ENCODE data around the gene KIF1A.

Gene KIF1A

GRCh38 chr2:240732911-240733622 lies 87.0 kb downstream of the KIF1A start:
- DNase-seq: no peak

DNA sequence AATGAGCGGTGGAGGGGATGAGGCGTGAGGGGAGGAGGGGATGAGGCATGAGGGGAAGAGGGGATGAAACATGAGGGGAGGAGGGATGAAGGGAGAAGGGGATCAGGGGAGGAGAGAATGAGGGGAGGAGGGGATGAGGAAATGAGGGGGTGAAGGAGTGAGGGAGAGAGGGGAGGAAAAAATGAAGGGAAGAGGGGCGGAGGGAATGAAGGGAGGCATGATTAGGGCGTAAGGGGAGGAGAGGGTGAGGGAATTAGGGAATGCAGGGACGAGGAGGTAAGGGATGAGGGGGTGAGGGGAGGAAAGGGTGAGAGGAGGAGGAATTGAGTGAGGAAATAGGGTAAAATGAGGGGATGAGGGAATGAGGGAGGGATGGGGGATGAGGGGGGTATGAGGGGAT lies 87.8 kb downstream of the KIF1A start:
- DNase-seq: no peak

- DNase-seq: no peak
Measured at GRCh38 chr2:240731178-240731545, 88.9 kb downstream of the KIF1A start.

DNA sequence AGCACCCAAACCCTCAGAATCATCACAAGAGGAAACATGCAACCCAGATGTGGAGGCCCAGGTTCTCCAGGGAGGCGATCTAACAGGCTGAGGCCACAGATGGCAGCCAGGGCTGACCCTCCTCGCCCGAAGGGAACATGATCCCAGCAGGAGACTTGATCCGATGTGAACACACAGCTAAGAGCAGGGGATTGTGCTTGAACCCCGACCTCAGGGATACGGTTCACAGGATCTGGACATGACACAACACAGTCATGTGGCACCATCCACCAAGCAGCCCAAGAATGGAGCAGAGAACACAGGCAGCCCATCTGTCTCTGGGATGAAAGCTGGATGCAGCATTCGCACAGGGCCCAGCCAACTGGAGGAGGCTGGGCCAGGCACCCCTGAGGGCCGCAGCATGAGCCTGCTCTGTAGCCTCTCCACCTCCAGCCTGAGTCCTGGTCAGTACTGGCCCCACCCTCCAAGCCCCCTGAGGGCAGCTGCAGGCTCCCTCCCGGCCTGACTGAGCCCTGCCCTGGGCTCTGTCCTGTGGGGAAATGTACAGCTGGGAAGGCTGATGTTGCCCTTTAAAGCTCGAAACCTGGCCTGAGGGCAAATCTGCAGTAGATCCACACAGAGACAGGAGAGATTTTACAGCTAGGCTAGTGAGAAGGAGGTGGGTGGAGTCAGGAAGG lies 89.4 kb downstream of the KIF1A start:
- no peak for DNase-seq

- no peak for DNase-seq
Measured at GRCh38 chr2:240728827-240729226, 91.2 kb downstream of the KIF1A start.

- no peak for DNase-seq
Measured at GRCh38 chr2:240728361-240728760, 91.7 kb downstream of the KIF1A start.

DNA sequence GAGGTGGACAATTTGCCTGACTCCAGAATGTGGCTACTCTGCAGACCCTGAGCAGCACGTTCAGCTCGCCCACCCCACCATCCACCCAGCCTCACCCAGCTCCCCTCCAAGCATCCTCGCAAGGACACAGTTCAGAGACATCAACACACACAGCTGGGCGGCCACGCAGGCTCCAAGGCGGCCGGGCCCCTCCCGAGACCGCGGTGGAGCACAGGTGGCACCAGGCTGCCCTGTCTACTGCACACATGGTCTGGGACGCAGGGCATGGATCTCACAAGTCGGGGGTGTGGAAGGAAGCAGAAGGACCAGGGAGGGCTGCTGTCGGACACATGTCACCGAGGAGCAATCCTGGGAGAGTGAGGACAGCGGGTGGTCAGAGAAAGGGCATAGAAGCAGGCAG lies 92.1 kb downstream of the KIF1A start:
- DNase-seq: no peak

DNA sequence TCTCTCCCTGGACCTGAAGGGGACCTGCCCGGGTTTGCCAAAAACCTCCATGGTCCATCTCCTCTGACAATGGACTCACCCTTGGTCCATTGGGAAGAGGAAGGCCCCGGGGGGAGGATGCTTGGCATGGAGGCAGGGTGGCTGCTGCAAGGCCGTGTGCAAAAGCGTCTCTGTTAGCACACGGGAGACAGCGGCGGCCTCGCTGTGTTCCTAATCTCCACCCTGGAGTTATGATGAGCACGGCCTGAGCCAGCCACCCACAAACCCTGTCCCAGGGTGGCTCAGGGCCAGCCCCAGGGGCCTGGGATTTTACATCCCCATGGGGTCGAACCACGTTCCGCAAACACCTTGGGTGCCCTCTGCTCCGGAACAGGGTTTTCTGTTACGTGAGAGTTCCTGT lies 92.6 kb downstream of the KIF1A start:
- no peak for DNase-seq

- no peak for DNase-seq
Measured at GRCh38 chr2:240726876-240727275, 93.1 kb downstream of the KIF1A start.

DNA sequence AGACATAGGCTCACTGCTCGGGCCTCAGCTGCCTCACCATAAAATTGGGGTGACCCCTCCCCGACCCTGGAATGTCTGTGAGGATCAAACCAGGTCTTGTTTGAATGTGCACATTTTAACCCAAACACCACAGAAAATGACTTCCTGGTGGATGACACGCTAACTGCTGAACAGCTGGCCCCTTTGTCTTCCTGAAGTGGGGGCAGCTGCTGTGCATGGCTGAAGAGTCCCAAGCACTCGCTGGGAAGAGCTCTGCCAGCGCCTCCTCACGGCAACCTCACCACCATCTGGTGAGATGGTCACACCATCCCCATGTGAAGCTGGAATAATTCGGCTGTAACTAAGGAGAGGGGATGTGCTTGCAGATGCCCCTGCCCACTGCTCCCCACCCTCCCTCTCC lies 94.3 kb downstream of the KIF1A start:
- no peak for DNase-seq

DNA sequence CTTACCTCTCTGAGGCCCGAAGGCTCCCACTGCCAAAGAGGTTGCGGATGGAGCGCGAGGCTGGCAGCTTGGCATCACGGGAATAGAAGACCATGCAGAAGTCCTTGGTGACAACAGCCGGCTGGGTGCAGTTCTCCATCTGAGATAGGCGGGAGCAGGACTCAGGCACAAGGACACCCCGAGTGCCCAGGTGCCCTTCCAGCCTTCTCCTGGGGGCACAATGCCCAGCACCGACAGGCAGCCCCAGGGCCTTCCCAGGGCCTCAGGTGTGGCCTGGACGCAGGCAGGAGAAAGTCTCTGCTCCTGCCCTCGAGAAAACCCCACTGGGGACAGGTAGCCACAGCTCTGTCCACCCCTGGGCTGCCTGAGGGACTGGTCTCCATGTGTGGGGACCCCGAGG lies 94.8 kb downstream of the KIF1A start:
- no peak for DNase-seq

DNA sequence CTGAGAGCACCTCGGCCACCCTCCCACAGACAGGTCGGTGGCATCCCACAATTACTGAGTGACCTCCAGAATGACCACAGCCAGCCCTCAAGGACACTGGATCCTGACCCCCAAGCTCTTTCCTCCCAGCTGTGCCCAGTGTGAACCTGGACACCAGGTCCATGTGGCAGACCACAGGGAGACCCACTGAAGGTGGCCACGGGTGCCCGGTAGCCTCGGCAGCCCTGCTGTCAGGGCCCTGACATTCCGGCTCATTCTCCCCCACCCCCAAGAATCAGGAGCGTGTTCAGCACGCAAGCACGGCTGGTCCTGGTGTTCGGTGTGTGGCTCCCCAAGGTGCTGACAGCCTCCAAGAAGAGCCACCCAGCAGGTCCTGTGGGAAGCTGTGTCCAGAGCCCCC lies 95.6 kb downstream of the KIF1A start:
- DNase-seq: no peak

DNA sequence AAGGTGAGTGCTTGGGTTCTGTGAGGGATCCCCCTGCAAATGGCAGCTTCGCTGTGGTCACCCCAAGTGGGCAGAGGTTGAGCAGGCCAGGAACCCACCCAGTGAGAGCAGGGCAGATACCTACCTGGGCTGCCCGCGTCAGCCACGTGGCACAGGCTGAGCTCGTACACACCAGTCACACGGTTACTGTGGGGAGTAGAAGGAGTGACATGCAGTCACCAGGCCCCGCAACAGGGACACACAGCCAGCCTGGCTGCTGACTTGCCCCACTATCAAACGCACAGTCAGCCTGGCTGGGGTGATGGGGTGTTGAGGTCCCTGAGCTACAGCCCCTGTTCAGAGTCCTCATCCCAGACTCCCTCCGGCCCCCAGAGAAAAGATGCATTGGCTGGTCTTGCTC lies 96.2 kb downstream of the KIF1A start:
- DNase-seq: no peak

GRCh38 chr2:240722796-240723735 lies 97.0 kb downstream of the KIF1A start:
- no peak for DNase-seq

DNA sequence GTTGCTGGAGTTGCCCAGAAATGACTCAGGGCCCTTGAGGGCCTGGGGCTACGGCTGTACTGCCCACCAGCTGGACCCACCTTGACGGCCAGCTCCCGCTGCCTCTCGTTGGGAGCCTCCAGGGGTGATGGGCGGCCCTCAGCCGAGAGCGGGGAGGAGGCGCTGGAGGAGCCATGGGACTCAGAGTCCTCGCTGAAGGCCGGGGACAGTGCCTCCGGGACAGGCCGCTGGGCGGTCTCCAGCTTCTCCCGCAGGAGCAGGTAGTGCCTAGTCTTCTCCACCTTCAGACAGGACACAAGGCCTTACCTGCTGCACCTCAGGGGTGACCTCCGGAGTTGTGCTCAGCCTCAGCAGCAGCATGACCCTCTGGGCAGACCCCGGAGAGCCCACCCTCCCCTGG lies 97.6 kb downstream of the KIF1A start:
- DNase-seq: no peak

GRCh38 chr2:240721596-240722180 lies 98.3 kb downstream of the KIF1A start:
- DNase-seq: no peak

GRCh38 chr2:240720686-240721595 lies 99.1 kb downstream of the KIF1A start:
- no peak for DNase-seq

DNA sequence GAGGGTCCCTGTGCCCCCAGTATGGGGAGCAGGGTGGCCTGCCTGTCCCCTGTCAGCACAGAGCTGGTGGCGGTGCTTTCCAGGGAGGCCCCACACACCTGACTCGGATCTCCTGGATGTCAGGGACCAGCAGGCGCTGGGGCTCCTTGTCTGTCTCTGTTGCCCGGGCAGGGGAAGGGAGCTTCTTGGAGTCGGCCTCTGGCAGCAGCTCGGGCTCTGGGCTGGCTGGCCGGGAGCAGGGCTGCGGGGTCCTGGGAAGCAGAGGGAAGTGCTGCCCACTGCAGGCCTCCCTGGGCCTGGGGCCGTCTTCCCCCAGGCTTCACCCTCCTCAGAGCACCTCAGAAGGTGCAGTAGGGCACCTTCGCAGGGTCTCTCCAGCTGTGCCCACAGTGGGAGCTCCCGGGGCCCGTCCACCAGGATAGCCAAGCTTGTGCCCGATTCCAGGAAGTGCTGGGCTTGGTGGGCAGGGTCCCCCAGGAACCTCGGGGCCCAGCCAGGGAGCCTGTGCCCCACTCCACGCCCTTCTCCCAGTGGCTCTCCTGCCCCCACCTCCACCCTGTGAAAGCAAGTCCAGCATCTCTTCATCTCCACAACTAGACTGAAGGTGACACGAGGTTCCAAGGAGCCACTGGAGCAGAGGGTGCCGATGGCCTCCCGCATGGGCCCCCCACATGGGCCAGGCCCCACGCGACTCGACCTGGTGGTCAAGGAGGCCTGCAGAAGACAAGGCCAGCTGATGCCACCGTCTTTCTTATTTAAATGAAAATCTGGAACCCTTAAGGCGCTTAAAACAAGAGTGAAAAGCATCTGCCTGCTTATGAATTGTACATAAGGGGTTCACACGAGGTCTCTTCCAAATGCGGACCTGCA lies 100.1 kb downstream of the KIF1A start:
- no peak for DNase-seq

DNA sequence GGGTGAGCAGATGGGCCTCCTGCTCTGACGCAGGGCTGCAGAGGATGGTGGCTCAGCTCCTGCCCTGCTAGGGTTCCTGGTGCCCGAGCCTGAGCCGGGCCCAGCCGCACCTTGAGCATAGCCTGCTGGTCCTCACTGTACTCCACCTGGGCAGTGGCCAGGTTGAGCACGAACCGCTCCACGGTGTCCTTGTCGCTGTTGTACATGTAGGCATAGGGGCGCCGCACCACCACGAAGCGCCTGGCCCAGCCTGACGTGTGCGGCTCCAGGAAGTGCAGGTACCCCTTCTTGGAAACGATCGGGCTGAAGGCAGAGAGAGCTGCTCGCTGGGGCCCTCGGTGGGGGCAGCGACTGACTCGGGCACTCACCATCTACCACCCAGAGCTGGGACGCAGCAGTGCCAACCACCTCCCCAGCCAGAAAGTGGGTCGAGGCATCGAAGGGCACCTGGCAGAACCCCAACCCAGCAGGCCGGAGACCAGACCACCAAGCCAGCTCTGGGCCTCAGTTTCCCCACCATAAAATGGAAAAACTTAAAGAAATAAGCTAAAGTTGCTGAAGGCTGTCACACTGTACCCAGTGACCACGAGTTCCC lies 101.0 kb downstream of the KIF1A start:
- DNase-seq: no peak

DNA sequence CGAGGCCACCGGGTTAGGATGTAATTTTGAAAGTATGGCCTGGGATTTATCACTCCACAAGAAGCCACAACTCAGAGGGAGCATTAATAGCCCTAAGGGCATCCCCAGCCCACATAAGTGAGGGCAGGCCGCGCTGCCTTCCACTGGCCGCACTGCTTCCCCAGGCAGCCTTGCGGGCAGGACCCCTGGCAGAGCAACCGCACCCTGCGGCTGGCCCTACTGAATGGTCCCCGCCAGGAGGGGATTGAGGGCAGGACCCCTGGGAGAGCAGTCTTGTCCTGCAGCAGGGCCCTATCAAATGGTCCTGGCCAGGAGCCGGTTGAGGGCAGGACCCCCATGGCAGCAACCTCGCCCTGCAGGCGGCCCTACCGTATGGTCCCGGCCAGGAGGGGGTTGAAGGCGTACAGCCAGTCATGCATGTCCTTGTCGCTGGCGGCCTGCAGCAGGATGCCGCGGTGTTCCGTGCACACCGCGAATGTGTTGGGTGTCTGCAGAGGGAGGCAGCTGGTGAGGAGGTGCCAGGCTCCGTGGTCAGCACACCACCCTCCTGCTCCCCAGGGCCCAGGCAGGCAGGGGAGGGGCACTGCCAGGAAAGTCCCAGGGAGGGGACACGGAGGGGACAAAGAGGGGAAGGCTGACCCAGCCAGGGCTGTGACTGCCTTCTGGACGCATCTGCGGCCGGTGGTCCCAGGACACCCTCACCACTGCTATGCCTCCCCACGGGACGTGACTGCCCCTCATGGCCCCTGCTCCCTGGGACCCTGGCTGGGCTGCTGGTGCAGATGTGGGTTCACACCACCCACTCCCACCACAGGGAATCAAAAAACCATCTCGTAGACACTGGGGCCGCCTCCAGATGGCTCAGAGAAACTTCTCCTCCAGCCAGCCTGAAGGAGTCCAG lies 102.1 kb downstream of the KIF1A start:
- DNase-seq: no peak
